Endothelial cell of umbilical vein (primary cell): ENCODE results near the gene TNS4. TPM values are rescaled to one million over a fixed set of nuclear protein-coding genes. Genes with fewer than 3 reads are reported as not detected.

Source experiments
- BruUV-seq: library from RNA; stranded (reverse); fragments of 400-500 nt; replicated peaks from 2 replicates; lab custom pipeline; 2021; lab: Mats Ljungman, UMichigan
- CTCF ChIA-PET: fragments of 300-600, 350-600 bp; sonication (Branson Sonifier 250); formaldehyde crosslinking; loops from one replicate; lab custom pipeline; 2021; ENCODE audit warnings: antibody characterized with exemption, inconsistent platforms; lab: Charles Lee
- POLR2A ChIA-PET: fragments of 300-600, 350-600 bp; sonication (Branson Sonifier 250); formaldehyde crosslinking; loops from one replicate; lab custom pipeline; 2021; ENCODE audit warnings: antibody characterized with exemption, inconsistent platforms; lab: Charles Lee
- DNase-seq: peaks from one replicate; pipeline ENCODE4 v3.0.0-alpha.2; 2011; ENCODE audit warnings: low read depth, low spot score
- FAIRE-seq: peaks from 2 replicates; lab custom pipeline; 2011; peaks lifted over from hg19 to GRCh38; lab: Jason Lieb, UNC
- H2AFZ ChIP-seq: 2 replicates; pipeline ENCODE4 v1.6.0; 2012; ENCODE audit warnings: low read depth, low read length, control low read depth, inconsistent platforms
- H3K27ac ChIP-seq: 2 replicates; pipeline ENCODE4 v1.5.1; 2011; ENCODE audit warnings: low read depth, mild to moderate bottlenecking, control low read depth, low read length, moderate library complexity; ENCODE audit not compliant: insufficient read depth
- H3K27me3 ChIP-seq, 2 experiments: 2 replicates each; pipeline versions ENCODE4 v1.6.0 to v1.6.1; 2011; ENCODE audit warnings: low read length in 2 of 2, mixed read lengths in 1 of 2; ENCODE audit not compliant: control insufficient read depth in 2 of 2, insufficient read depth in 2 of 2
- H3K36me3 ChIP-seq, 2 experiments: 2 replicates in 1 of 2; 3 replicates in 1 of 2; pipeline ENCODE4 v1.5.1; 2011; ENCODE audit warnings: low read length in 2 of 2, mild to moderate bottlenecking in 1 of 2, moderate library complexity in 1 of 2; ENCODE audit not compliant: control insufficient read depth in 2 of 2, insufficient read depth in 2 of 2; ENCODE audit errors: extremely low read depth in 1 of 2
- H3K4me1 ChIP-seq: 3 replicates; pipeline ENCODE4 v1.5.1; 2011; ENCODE audit warnings: mild to moderate bottlenecking, low read length; ENCODE audit not compliant: control insufficient read depth, insufficient read depth; ENCODE audit errors: extremely low read depth
- H3K4me2 ChIP-seq: 2 replicates; pipeline ENCODE4 v1.6.1; 2011; ENCODE audit warnings: low read length, control low read depth, mixed read lengths; ENCODE audit not compliant: insufficient read depth
- H3K4me3 ChIP-seq, 3 experiments: fragments of 200-600 bp in 1 of 3; sonication (generic), shearing (Covaris generic) in 1 of 3; replicated peaks in 1 of 3; 2 replicates each; pipeline ENCODE4 v1.5.1; 2011 to 2016; ENCODE audit warnings: control low read depth in 3 of 3, low read length in 3 of 3, mild to moderate bottlenecking in 2 of 3, inconsistent platforms in 1 of 3, low read depth in 1 of 3, moderate library complexity in 1 of 3; ENCODE audit not compliant: insufficient read depth in 1 of 3
- H3K79me2 ChIP-seq: 2 replicates; pipeline ENCODE4 v1.6.0; 2012; ENCODE audit warnings: low read length, inconsistent platforms; ENCODE audit not compliant: control insufficient read depth, insufficient read depth
- H3K9ac ChIP-seq: replicated peaks from 2 replicates; pipeline ENCODE3; 2011; ENCODE audit warnings: low read length, control low read depth; ENCODE audit not compliant: insufficient read depth; ENCODE audit errors: extremely low read depth
- H3K9me1 ChIP-seq: replicated peaks from 3 replicates; pipeline ENCODE4 v1.6.0; 2011; ENCODE audit warnings: mild to moderate bottlenecking, low read length; ENCODE audit not compliant: control insufficient read depth, insufficient read depth; ENCODE audit errors: extremely low read depth
- H3K9me3 ChIP-seq: replicated peaks from 2 replicates; pipeline ENCODE4 v1.5.1; 2012; ENCODE audit warnings: low read length, inconsistent platforms; ENCODE audit not compliant: control insufficient read depth, insufficient read depth
- H4K20me1 ChIP-seq: replicated peaks from 2 replicates; pipeline ENCODE3; 2011; ENCODE audit warnings: mild to moderate bottlenecking, low read length; ENCODE audit not compliant: control insufficient read depth, insufficient read depth; ENCODE audit errors: extremely low read depth
- EZH2 ChIP-seq: IDR thresholded peaks from 2 replicates; pipeline ENCODE4 v1.6.1; 2012; ENCODE audit warnings: borderline replicate concordance, low read depth, mild to moderate bottlenecking, moderate library complexity, low read length, inconsistent platforms; ENCODE audit not compliant: severe bottlenecking
- FOS ChIP-seq: IDR thresholded peaks from 2 replicates; pipeline ENCODE4 v1.6.1; 2011; ENCODE audit warnings: mild to moderate bottlenecking, low read length, moderate library complexity, borderline replicate concordance; ENCODE audit not compliant: insufficient read depth
- GATA2 ChIP-seq: IDR thresholded peaks from 2 replicates; pipeline ENCODE4 v1.7.0; 2011; ENCODE audit warnings: low read depth, mild to moderate bottlenecking, moderate library complexity, mixed read lengths, low read length; ENCODE audit not compliant: insufficient read length, insufficient read depth
- JUN ChIP-seq: IDR thresholded peaks from 2 replicates; pipeline ENCODE4 v1.6.1; 2011; ENCODE audit warnings: borderline replicate concordance, low read depth; ENCODE audit not compliant: insufficient read length, insufficient read depth
- MYC ChIP-seq: IDR thresholded peaks from one replicate; pipeline ENCODE4 v1.6.1; 2011; ENCODE audit warnings: mild to moderate bottlenecking, low read depth, low read length
- POLR2A ChIP-seq: IDR thresholded peaks from 2 replicates; pipeline ENCODE4 v1.6.1; 2012; ENCODE audit warnings: low read depth, mild to moderate bottlenecking, control low read depth, low read length
- POLR2AphosphoS5 ChIP-seq: IDR thresholded peaks from 2 replicates; pipeline ENCODE4 v1.6.1; 2012; ENCODE audit warnings: low read depth, mild to moderate bottlenecking, control low read depth, low read length, moderate library complexity; ENCODE audit not compliant: insufficient read depth
- dilution Hi-C: fragments of 300-500 bp; cut with MboI; formaldehyde crosslinking; loops from one replicate; pipeline ENCODE4 v1.15.0; 2019; ENCODE audit warnings: low sequenced_read_pairs; ENCODE audit not compliant: extremely low pct_ligation_motif_present
- intact Hi-C: fragments of 100-400 bp; cut with micrococcal nuclease; formaldehyde crosslinking; loops from one replicate; pipeline ENCODE4 v1.10.0; 2022
- polyA plus RNA-seq, 4 experiments: library from polyadenylated mRNA; depleted of rRNA in 3 of 4; stranded (reverse) in 3 of 4; unstranded in 1 of 4; fragments of >200 nt; gene quantifications; 2 replicates each; pipeline versions ENCODE4 v1.2.1 to v1.2.3, GENCODE V29; 2011 to 2012; ENCODE audit warnings: missing spikeins in 1 of 4
- total RNA-seq: library from RNA; stranded (reverse); gene quantifications from 2 replicates; pipeline ENCODE4 v1.2.3, GENCODE V29; 2021
- TF ChIP-seq, protein P1 (sequence below), 2 donors: IDR thresholded peaks; 1 replicate in 1 of 2; 2 replicates in 1 of 2; pipeline ENCODE4 v1.5.1; 2011; ENCODE audit warnings: low read length in 2 of 2, mild to moderate bottlenecking in 2 of 2, moderate library complexity in 2 of 2, control low read depth in 1 of 2, inconsistent platforms in 1 of 2, low read depth in 1 of 2; ENCODE audit not compliant: insufficient read depth in 1 of 2; ENCODE audit errors: extremely low read depth in 1 of 2
- TF ChIP-seq, protein P2 (sequence below): IDR thresholded peaks from 2 replicates; pipeline ENCODE4 v1.6.1; 2011; ENCODE audit not compliant: insufficient read depth, insufficient read length

Gene TNS4
- total and polyA plus RNA-seq, 2 donors (not counting 3 experiments of a cell fraction or from before 2014, with no cell fraction given), result not detected

DNA sequence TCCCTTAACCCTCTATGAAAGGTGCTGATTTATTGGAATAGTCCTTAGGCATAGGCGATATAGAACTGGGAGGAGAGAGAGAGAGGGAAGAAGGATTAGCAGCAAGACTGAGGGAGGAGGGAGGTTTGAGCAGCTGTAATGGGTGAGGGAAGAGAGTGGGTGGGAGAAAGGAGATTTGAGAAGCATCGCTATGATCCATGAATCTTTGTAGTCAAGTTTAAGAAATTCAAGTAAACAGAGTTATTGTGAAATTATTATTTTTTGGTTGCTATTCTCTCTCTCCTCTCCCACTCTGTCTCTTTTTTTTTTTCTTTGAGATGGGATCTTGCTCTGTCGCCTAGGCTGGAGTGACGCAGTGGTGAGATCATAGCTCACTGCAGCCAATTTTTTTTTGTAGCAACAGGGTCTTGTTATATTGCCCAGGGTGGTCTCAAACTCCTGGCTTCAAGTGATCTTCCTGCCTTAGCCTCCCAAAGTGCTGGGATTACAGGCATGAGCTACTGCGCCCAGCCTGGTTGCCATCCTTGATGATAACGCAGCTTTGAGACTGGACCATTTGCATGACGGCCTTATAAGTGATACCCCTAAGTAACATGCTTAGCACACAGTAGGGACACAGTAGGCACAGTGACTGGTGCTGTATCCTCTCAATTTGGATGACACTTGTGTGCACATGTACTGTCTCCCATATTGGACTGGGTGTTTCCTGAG lies 21.0 kb upstream of the TNS4 start:
- no peak overlapping the region for H3K4me2 ChIP-seq
- no peak for FAIRE-seq
- H4K20me1 ChIP-seq, result no peaks in the 10 kb centered on the region
- ChIA-PET CTCF (interaction anchor here (1.4 to 1.8 kb wide), 2 partner anchors 10 to 46 kb away, joined by 4 to 11 read pairs; no protein-coding TSS in a partner anchor), POLR2A (no interaction called here)
- H3K79me2 ChIP-seq, result no peaks in the 10 kb centered on the region
- TF ChIP-seq FOS (no peak), JUN (no peak), MYC (no peak), GATA2 (no peak), POLR2AphosphoS5 (no peak), EZH2 (no peak), POLR2A (no peak)
- TF ChIP-seq, protein P1, sequence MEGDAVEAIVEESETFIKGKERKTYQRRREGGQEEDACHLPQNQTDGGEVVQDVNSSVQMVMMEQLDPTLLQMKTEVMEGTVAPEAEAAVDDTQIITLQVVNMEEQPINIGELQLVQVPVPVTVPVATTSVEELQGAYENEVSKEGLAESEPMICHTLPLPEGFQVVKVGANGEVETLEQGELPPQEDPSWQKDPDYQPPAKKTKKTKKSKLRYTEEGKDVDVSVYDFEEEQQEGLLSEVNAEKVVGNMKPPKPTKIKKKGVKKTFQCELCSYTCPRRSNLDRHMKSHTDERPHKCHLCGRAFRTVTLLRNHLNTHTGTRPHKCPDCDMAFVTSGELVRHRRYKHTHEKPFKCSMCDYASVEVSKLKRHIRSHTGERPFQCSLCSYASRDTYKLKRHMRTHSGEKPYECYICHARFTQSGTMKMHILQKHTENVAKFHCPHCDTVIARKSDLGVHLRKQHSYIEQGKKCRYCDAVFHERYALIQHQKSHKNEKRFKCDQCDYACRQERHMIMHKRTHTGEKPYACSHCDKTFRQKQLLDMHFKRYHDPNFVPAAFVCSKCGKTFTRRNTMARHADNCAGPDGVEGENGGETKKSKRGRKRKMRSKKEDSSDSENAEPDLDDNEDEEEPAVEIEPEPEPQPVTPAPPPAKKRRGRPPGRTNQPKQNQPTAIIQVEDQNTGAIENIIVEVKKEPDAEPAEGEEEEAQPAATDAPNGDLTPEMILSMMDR (IDR thresholded peaks at IDR 0.05; ENCODE audit: extremely low read depth in 1 of 2, insufficient read depth in 1 of 2, low read depth in 1 of 2, low read length in 2 of 2), result no peak
- TF ChIP-seq, protein P2, sequence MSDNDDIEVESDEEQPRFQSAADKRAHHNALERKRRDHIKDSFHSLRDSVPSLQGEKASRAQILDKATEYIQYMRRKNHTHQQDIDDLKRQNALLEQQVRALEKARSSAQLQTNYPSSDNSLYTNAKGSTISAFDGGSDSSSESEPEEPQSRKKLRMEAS, result no peak
- H3K4me3 ChIP-seq, result no peak overlapping the region
- H3K27ac ChIP-seq, result no peak overlapping the region
- peaks cover 28 to 41% of the 10 kb centered on the region in 2 experiments for H3K27me3 ChIP-seq
- no peaks in the 10 kb centered on the region for H3K36me3 ChIP-seq
- H3K9ac ChIP-seq, result no peak overlapping the region
- H3K9me1 ChIP-seq, result no peaks in the 10 kb centered on the region
- intact Hi-C loops, result no loop called here
- H3K9me3 ChIP-seq, result no peaks in the 10 kb centered on the region
- no peaks in the 10 kb centered on the region for H3K4me1 ChIP-seq
- H2AFZ ChIP-seq, result no peak overlapping the region
- BruUV-seq, result no TSS peak
- dilution Hi-C loops, result no loop called here
- DNase-seq, result no peak
